Heart left ventricle (tissue), 16 donors: ENCODE results near the gene NFX1. TPM values are rescaled to one million over a fixed set of nuclear protein-coding genes. Genes with fewer than 3 reads are reported as not detected.
A peak's percentile ranks its signal among the peaks of the same experiment; 100 is the strongest.
"Not testable (repeated sequence)": the region's sequence is repeated elsewhere in the genome, so short reads cannot be mapped to it uniquely, and the experiment has no call there.

ENCODE experiments used
- ATAC-seq, 4 donors: fragments of 200-7000 bp; cut with Tn5 transposase; one replicate each; pipeline ENCODE4 v1.9.1; 2020 to 2022; ENCODE audit warnings: moderate library complexity in 4 of 4, mild to moderate bottlenecking in 3 of 4, moderate number of reproducible peaks in 1 of 4
- DNase-seq, 5 donors: peaks; one replicate each; pipeline ENCODE4 v3.0.0-alpha.2; 2020
- H3K27ac ChIP-seq, 12 donors: fragments of 200-600 bp; sonication (generic) in 4 of 12; one replicate each; pipeline versions ENCODE4 v1.5.0 to v1.8.0; 2016 to 2022; ENCODE audit warnings: mild to moderate bottlenecking in 2 of 12
- H3K27me3 ChIP-seq, 9 donors: fragments of 200-600 bp; sonication (generic) in 2 of 9; one replicate each; pipeline versions ENCODE4 v1.5.1 to v1.8.0; 2016 to 2022; ENCODE audit warnings: mild to moderate bottlenecking in 3 of 9
- H3K36me3 ChIP-seq, 9 donors: fragments of 200-600 bp; sonication (generic) in 2 of 9; one replicate each; pipeline versions ENCODE4 v1.5.0 to v1.8.0; 2018 to 2022; ENCODE audit warnings: mild to moderate bottlenecking in 2 of 9
- H3K4me1 ChIP-seq, 12 donors: fragments of 200-600 bp; sonication (generic) in 4 of 12; one replicate each; pipeline versions ENCODE4 v1.5.0 to v1.8.0; 2016 to 2022; ENCODE audit warnings: mild to moderate bottlenecking in 3 of 12
- H3K4me3 ChIP-seq, 12 donors: fragments of 200-600 bp; sonication (generic) in 4 of 12; one replicate each; pipeline versions ENCODE4 v1.5.0 to v1.8.0; 2017 to 2022; ENCODE audit warnings: mild to moderate bottlenecking in 9 of 12, moderate library complexity in 4 of 12
- H3K9me3 ChIP-seq, 12 donors: fragments of 200-600 bp; sonication (generic) in 4 of 12; one replicate each; pipeline versions ENCODE4 v1.5.0 to v1.8.0; 2016 to 2022; ENCODE audit warnings: mild to moderate bottlenecking in 1 of 12
- POLR2A ChIP-seq, 2 donors: fragments of 450-650 bp; IDR thresholded peaks; one replicate each; pipeline ENCODE4 v1.6.1; 2017; ENCODE audit warnings: antibody characterized with exemption in 2 of 2, mild to moderate bottlenecking in 2 of 2, moderate library complexity in 2 of 2
- WGBS, 4 donors: extraction: QIAGEN DNeasy Blood & Tissue Kit in 2 of 4; methylation state at CpG; one replicate each; pipeline versions ENCODE4 v1.1.5 to v1.1.7; 2013 to 2018; 5-methylcytosine and 5-hydroxymethylcytosine counted together
- intact Hi-C, 10 donors: fragments of 100-400 bp; cut with DNase I; formaldehyde crosslinking; loops; one replicate each; pipeline versions ENCODE4 v1.11.1 to v1.14.2; 2022
- polyA plus RNA-seq, 2 donors: library from polyadenylated mRNA; stranded (reverse); fragments of 200-250 nt; gene quantifications; one replicate each; pipeline ENCODE4 v1.2.3, GENCODE V29; 2013
- total RNA-seq, 9 donors: library from RNA; depleted of rRNA in 2 of 9; stranded (reverse); fragments of >200 nt in 2 of 9; fragmentation: NEBNext Ultra II Directional in 3 of 9; extraction: Animal tissue kit (Norgen Biotek cat#: 25700) in 3 of 9; gene quantifications; one replicate each; pipeline versions ENCODE4 v1.1.0 to v1.2.4, GENCODE V29; 2016 to 2023
- TF ChIP-seq, protein P1 (sequence below), 12 donors: fragments of 200-600 bp; sonication (generic) in 4 of 12; IDR thresholded peaks; one replicate each; pipeline versions ENCODE4 v1.5.0 to v1.8.0; 2018 to 2022; ENCODE audit warnings: antibody characterized with exemption in 12 of 12, mild to moderate bottlenecking in 5 of 12
- donor health status: ischemic (EF 13 %, LVEDD 7.1; RV severe dilation, severe dysfunction).
- donor health status: healthy with polysubstance abuse.
- donor health status: DM: no; HTN: yes; CAD: no.
- donor health status: DM: no; HTN: no; CAD: no.
- donor health status: ischemic (EF 25% LVEDD 6.9; RV normal size, moderate dysfunction).
- donor health status: ischemic (EF 25% LVEDD 5.7; RV mildly dilated, moderate dysfunction).
- donor health status: healthy.
- donor health status: DM: yes; HTN: yes; CAD: no.
- donor health status: ischemic (EF 35%, LVEDD 5.7; RV mildly dilated, moderate dysfunction).
- donor health status: nonischemic (EF 11% LVEDD 7.7; RV severe dilation, severe dysfunction).
- donor health status: DM: yes; HTN: yes; CAD: no.
- donor health status: PGD.
- donor health status: ischemic (EF 29% LVEDD 5.4; RV normal size, mild dysfunction).
- donor health status: nonischemic (EF 23%, LVEDD 6.1; RV moderate dilation, normal function).

The NFX1 gene
- total and polyA plus RNA-seq, 11 donors, result 13.7 to 42.0 (median 32.7) TPM

- no peak for DNase-seq
- Histone ChIP-seq H3K9me3 (no peaks in the 10 kb centered on the region), H3K36me3 (peaks cover 3 to 100% (median 100%) of the 10 kb centered on the region in 9 donors), H3K27me3 (no peaks in the 10 kb centered on the region), H3K4me3 (no peak overlapping the region), H3K4me1 (peaks cover 0 to 8% (median 0%) of the 10 kb centered on the region in 12 donors), H3K27ac (no peak overlapping the region)
- ATAC-seq, result no peak
- WGBS, 4 donors, result 80 to 93% (median 87%) methylated on average over 1 of the region's 1 CpG
- TF ChIP-seq POLR2A (IDR thresholded peaks at IDR 0.05), result no peak
- TF ChIP-seq, protein P1, sequence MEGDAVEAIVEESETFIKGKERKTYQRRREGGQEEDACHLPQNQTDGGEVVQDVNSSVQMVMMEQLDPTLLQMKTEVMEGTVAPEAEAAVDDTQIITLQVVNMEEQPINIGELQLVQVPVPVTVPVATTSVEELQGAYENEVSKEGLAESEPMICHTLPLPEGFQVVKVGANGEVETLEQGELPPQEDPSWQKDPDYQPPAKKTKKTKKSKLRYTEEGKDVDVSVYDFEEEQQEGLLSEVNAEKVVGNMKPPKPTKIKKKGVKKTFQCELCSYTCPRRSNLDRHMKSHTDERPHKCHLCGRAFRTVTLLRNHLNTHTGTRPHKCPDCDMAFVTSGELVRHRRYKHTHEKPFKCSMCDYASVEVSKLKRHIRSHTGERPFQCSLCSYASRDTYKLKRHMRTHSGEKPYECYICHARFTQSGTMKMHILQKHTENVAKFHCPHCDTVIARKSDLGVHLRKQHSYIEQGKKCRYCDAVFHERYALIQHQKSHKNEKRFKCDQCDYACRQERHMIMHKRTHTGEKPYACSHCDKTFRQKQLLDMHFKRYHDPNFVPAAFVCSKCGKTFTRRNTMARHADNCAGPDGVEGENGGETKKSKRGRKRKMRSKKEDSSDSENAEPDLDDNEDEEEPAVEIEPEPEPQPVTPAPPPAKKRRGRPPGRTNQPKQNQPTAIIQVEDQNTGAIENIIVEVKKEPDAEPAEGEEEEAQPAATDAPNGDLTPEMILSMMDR (IDR thresholded peaks at IDR 0.05), result no peak
- intact Hi-C loops, result no loop called here
These were observed 16.8 kb downstream of the NFX1 start for GRCh38 chr9:33307067-33307466.

DNA sequence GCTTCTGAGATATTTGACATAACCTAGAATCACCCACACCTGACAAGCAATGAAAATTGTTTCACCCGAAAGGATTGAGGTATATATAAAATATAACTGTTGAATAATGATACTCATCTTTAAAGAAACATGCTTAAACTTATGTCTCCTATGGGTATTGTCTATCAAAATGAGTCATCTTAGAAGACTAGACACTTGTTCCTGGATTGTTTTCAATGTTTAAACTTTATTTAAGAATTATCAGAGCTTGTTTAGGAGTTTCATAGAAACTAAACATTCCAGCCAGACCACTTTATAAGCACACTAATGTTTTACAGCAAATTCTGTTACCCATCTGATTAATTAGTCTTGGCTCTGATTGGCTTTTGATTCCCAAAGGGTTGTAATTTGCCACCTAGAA, 19.6 kb downstream of the NFX1 start:
- no peaks in the 10 kb centered on the region for H3K9me3 ChIP-seq
- no peak overlapping the region for H3K4me3 ChIP-seq
- intact Hi-C loops, result loop anchor here in 1 of 10 donors (5.0 kb wide), 1 partner anchor 37 kb away; no protein-coding TSS in a partner anchor
- DNase-seq (no peak), ATAC-seq (no peak)
- 91 to 100% (median 93%) methylated on average over 1 of the region's 1 CpG for WGBS, 4 donors
- peak overlapping the region in 1 of 12 donors; percentile 45 for H3K27ac ChIP-seq
- TF ChIP-seq, protein P1 (IDR thresholded peaks at IDR 0.05), result no peak
- no peak for TF ChIP-seq POLR2A (IDR thresholded peaks at IDR 0.05)
- no peaks in the 10 kb centered on the region for H3K27me3 ChIP-seq
- peaks cover 0 to 8% (median 0%) of the 10 kb centered on the region in 12 donors for H3K4me1 ChIP-seq
- H3K36me3 ChIP-seq, result peaks cover 0 to 100% (median 100%) of the 10 kb centered on the region in 9 donors

DNA sequence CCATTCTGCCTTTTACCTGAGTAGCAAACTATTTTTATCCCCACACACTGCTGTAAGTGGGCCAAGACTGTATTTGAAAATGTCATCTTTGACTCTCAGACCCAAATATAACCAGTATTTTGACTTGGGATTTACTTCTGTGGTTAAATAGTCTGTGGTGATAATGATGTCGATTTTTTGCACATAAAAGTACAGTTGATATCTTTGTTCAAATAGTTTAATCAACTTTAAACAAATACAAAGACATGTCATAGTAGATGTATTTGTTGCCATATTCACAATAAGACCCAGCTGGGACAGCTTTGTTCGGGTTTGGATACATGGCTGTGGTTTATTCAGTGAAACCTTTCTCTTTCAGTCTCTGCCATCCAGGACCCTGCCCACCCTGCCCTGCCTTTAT, 20.4 kb downstream of the NFX1 start:
- Histone ChIP-seq H3K4me1 (peaks cover 0 to 8% (median 0%) of the 10 kb centered on the region in 12 donors), H3K36me3 (peaks cover 0 to 100% (median 100%) of the 10 kb centered on the region in 9 donors), H3K27me3 (no peaks in the 10 kb centered on the region), H3K27ac (peak overlapping the region in 1 of 12 donors; percentile 45), H3K4me3 (no peak overlapping the region), H3K9me3 (no peaks in the 10 kb centered on the region)
- 84 to 94% (median 89%) methylated on average over 2 of the region's 2 CpGs for WGBS, 4 donors
- TF ChIP-seq POLR2A (IDR thresholded peaks at IDR 0.05), result no peak
- TF ChIP-seq, protein P1 (IDR thresholded peaks at IDR 0.05), result no peak
- ATAC-seq (no peak), DNase-seq (no peak)
- intact Hi-C loops, result loop anchor here in 1 of 10 donors (5.0 kb wide), 1 partner anchor 37 kb away; no protein-coding TSS in a partner anchor

DNA sequence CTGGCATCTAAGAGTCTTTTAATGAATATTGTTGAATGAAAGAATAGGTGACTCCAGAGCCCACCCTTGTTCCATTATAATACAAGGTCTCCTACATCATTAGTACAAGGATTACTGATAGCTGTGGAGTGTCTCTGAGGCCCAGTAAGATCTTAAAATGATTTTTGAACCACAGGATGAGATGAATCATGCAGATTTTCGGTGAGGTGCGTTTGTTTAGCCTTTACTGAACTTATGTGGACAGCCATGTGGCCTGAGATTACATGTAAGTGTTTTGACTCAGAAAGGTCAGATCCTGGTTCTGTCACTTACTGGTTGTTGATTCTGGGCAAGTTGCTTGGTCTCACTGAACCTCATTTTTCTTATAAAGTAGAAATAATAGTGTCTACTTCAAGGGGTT, 21.6 kb downstream of the NFX1 start:
- H3K27ac ChIP-seq, result no peak overlapping the region
- H3K9me3 ChIP-seq, result no peaks in the 10 kb centered on the region
- H3K27me3 ChIP-seq, result no peaks in the 10 kb centered on the region
- H3K4me1 ChIP-seq, result peaks cover 0 to 8% (median 0%) of the 10 kb centered on the region in 12 donors
- no peak for DNase-seq
- ATAC-seq, result no peak
- 86 to 91% (median 87%) methylated on average over 2 of the region's 2 CpGs for WGBS, 4 donors
- intact Hi-C loops, result loop anchor here in 1 of 10 donors (5.0 kb wide), 1 partner anchor 35 kb away; no protein-coding TSS in a partner anchor
- peaks cover 0 to 100% (median 99%) of the 10 kb centered on the region in 9 donors for H3K36me3 ChIP-seq
- no peak for TF ChIP-seq POLR2A (IDR thresholded peaks at IDR 0.05)
- H3K4me3 ChIP-seq, result no peak overlapping the region

- TF ChIP-seq, protein P1 (IDR thresholded peaks at IDR 0.05), result no peak
- no peak for TF ChIP-seq POLR2A (IDR thresholded peaks at IDR 0.05)
- peaks cover 0 to 20% (median 4%) of the 10 kb centered on the region in 12 donors for H3K4me1 ChIP-seq
- 86 to 92% (median 88%) methylated on average over 5 of the region's 5 CpGs for WGBS, 4 donors
- H3K36me3 ChIP-seq, result peaks cover 0 to 100% (median 98%) of the 10 kb centered on the region in 9 donors
- DNase-seq (no peak), ATAC-seq (no peak)
- H3K4me3 ChIP-seq, result no peak overlapping the region
- intact Hi-C loops, result no loop called here
- H3K27me3 ChIP-seq, result no peaks in the 10 kb centered on the region
- H3K27ac ChIP-seq, result no peak overlapping the region
- no peaks in the 10 kb centered on the region for H3K9me3 ChIP-seq
These were observed 25.1 kb downstream of the NFX1 start for GRCh38 chr9:33315371-33315770.

DNA sequence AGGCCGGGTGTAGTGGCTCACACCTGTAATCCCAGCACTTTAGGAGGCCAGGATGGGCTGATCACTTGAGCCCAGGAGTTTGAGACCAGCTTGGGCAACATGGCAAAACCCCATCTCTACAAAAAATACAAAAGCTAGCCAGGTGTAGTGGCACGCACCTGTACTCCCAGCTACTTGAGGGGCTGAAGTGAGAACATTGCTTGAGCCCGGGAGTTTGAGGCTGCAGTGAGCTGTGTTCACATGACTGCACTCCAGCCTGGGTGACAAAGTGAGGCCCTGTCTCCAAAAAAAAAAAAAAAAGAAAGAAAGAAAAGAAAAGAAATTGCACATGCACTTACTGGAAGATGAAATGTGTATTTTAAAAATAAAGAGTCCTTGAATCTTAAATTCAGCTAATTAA, 26.8 kb downstream of the NFX1 start:
- peak in 1 of 4 donors; percentile 26 for ATAC-seq
- intact Hi-C loops, DNase-seq, H3K27me3 ChIP-seq, H3K27ac ChIP-seq, H3K9me3 ChIP-seq, H3K4me3 ChIP-seq: not testable (repeated sequence)
- 82 to 87% (median 84%) methylated on average over 3 of the region's 3 CpGs for WGBS, 4 donors
- Histone ChIP-seq H3K4me1 (peaks cover 0 to 23% (median 6%) of the 10 kb centered on the region in 12 donors), H3K36me3 (peaks cover 0 to 100% (median 98%) of the 10 kb centered on the region in 9 donors)
